Umbilical cord (tissue), 2 donors: Measurements from ENCODE around the gene USP34. TPM values are rescaled to one million over a fixed set of nuclear protein-coding genes. Genes with fewer than 3 reads are reported as not detected.
"Not testable (repeated sequence)": the region's sequence is repeated elsewhere in the genome, so short reads cannot be mapped to it uniquely, and the experiment has no call there.

ENCODE experiments used
- DNase-seq: peaks from one replicate; pipeline ENCODE4 v3.0.0-alpha.2; 2015; ENCODE audit warnings: low spot score
- total RNA-seq: library from RNA; depleted of rRNA; stranded (reverse); fragments of >200 nt; gene quantifications from one replicate; pipeline ENCODE4 v1.2.3, GENCODE V29; 2014; ENCODE audit warnings: low replicate concordance; ENCODE audit not compliant: insufficient read depth

Gene USP34
- total RNA-seq, 1 donor from 2014 or later: 131 TPM

GRCh38 chr2:61158356-61158955 is 312.4 kb downstream of the USP34 start:
- no peak for DNase-seq

GRCh38 chr2:61157371-61158003 is 313.4 kb downstream of the USP34 start:
- no peak for DNase-seq

GRCh38 chr2:61151436-61151835 is 319.5 kb downstream of the USP34 start:
- no peak for DNase-seq

- no peak for DNase-seq
Measured at GRCh38 chr2:61149074-61149473, 321.8 kb downstream of the USP34 start.

- DNase-seq: not testable (repeated sequence)
Measured at GRCh38 chr2:61148091-61148490, 322.8 kb downstream of the USP34 start.

GRCh38 chr2:61145990-61146389 is 324.9 kb downstream of the USP34 start:
- no peak for DNase-seq

GRCh38 chr2:61144697-61145268 is 326.1 kb downstream of the USP34 start:
- DNase-seq: peak; percentile 99

GRCh38 chr2:61141151-61141550 is 329.7 kb downstream of the USP34 start:
- no peak for DNase-seq

GRCh38 chr2:61138859-61139258 is 332.0 kb downstream of the USP34 start:
- no peak for DNase-seq

Other genes starting within 250 kb of the USP34 start
- gene XPO1, start 67.3 kb upstream of the USP34 start, total RNA-seq: 254 TPM